ENCODE data around the gene RAB6A. TPM values are rescaled to one million over a fixed set of nuclear protein-coding genes. Genes with fewer than 3 reads are reported as not detected.

The RAB6A gene
- total RNA-seq, result 86.8 and 117 TPM in 2 replicates

DNA sequence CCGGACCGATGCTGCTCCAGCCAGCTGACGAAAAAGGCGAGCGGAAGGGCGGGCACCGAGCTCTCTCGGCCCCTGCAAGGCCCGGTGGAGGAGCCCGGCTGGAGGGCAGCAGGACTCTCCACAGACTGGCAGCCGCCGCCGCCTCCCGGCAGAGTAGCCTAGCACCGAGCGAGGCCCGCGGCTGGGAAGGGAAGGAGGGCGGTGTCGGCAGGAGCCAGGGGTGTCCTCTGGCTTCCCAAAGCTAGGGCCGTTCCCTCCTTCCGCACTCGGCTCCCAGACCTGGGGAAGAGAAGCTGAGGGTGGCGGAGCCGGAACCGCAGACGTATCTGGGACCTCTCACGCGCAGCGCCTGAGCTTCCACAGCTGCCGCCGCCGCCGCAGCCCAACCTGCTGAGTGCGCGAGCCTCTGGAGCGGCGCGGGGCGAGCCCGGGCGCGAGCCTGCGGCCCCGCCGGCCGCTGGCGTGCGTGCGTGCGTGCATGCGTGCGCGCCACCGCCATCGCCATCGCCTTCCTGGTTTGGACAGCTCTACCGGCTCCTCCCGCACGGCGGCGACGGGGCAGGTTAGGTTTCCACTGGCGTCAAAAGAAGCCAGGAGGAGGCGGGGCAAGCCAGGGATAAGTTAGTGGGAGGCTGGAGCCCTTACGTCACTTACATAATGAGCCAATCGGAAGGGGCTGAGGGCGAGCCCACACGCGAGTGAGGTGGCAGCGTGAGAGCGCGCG is at the start of gene RAB6A:
Gene RAB6A, minus strand, starts transcription at position 396 of the 724 bp plus-strand sequence. CDS start 439 bp downstream, outside the sequence.

GRCh38 chr11:73787643-73788558 is 27.0 kb upstream of the RAB6A start, which contains the start of gene MRPL48:
Gene MRPL48, plus strand, starts transcription at chr11:73787874. Its CDS starts 98 bp downstream, at chr11:73787972.

DNA sequence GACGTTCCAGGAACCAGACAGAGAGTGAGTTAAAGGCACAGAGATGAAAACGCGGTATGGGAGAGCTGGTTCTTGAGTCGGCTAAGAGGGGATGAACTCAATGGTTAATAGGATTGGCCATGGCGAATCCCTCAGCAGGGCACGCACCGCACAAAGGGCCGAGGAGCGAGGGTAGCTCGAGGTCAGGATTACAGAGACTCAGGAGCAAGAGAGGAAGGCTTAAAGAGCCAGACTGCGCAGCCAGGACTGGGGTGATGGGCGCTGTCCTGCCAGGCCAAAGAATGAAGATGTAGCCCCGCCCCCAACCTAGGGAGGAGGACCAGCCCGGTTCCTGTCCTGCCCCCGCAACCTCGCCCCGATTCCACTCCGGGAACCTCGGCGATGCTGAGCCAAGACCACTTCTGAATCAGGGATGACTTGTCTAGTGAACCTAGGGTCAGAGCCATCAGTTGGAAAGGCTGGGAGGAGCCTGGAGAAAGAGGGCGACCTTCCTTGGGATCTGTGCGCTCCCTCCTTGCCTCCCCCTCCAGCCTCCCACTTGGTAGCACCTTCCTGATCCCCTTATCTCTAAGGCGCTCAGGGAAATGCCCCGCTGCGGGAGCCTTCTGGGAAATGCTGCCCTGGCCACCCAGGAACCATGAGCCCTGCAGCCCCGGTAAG is 114.8 kb downstream of the RAB6A start, which contains the start of gene PLEKHB1:
Gene PLEKHB1, plus strand, starts transcription at position 610 of the 660 bp plus-strand sequence. Its CDS starts 28 bp downstream, at position 638.

Other genes starting within 250 kb of the RAB6A start
- gene FAM168A, start 163.0 kb downstream of the RAB6A start, total RNA-seq, result 8.0 and 17.2 TPM in 2 replicates
- 0.36 and 0.85 TPM in 2 replicates for gene PLEKHB1, start 114.5 kb downstream of the RAB6A start, total RNA-seq
- 31.7 and 31.9 TPM in 2 replicates for gene MRPL48, start 26.8 kb upstream of the RAB6A start, total RNA-seq
- gene COA4, start 115.8 kb upstream of the RAB6A start, total RNA-seq, result 77.1 and 83.3 TPM in 2 replicates
- gene PAAF1, start 115.9 kb upstream of the RAB6A start, total RNA-seq, result 9.4 and 13.2 TPM in 2 replicates
- not detected in 2 replicates for gene DNAJB13, start 190.0 kb upstream of the RAB6A start, total RNA-seq
- gene UCP2, start 221.8 kb upstream of the RAB6A start, total RNA-seq, result 0.28 and 0.63 TPM in 2 replicates
- gene UCP3, start 248.0 kb upstream of the RAB6A start, total RNA-seq, result 0.18 and 0.38 TPM in 2 replicates

All from endothelial cell of coronary artery (primary cell).